Hematopoietic multipotent progenitor cell treated with erythropoietin and hydrocortisone succinate and interleukin-3 and kit ligand, for 17 days (in vitro differentiated cells): Measurements from ENCODE around the gene KLHL35.

ENCODE experiments used
- DNase-seq: peaks from one replicate; pipeline ENCODE4 v3.0.0-alpha.2; 2015; ENCODE audit warnings: low spot score

Gene KLHL35

DNA sequence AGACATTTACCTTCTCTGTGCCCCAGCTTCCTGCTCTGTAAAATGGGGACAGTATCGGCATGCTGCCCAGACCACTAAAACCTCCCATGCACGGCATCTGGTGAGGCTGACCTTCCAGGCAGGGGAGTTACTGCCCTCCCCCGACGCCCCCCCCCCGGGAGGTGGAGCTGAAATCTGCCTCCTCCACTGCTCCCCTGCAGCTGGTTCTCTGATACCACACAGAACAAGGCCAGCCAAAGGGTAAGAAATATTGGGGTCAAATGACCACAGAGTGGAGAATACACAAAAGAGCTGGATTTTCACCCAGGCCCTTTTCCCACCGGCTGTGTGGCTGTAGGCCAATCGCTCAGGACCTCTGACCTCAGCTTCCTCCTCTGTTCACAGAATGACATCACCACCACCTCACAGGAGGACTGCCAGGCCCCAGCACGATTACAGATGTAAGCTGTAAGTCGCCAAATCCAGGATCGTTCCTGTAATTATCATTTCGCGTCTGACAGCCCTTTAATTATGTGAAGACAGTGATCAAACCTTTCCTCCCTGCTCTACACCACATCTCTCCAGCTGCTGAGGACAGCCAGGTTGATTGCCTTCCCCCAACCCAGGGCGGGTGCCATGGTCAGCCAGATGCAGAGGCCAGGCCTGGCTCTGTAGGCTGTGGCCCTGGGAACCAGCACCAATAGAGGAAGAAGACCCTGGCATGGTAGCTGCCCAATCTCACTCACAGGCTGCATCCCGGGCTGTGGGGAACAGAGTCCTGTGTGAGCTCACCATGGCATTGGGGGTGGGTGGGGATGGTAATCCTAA is 35.7 kb upstream of the KLHL35 start:
- no peak for DNase-seq

DNA sequence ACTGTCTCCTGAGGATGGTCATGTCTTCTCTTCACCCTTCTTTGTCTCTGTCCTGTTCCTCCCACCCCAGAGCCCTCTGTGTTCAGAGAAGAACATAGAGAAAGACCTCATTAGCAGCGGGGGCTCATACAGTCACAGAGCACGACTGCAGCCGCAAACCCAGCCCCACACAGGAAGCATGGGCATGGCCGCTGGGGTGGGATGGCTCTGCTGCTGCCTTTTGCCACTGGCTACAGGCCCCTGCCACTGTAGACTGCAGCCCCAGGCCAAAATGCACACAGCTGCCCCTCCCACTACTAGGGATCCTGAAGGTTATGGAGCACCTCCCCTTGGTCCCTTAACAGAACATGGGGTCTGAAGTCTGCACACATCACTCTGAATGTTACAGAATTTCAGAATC is 34.9 kb upstream of the KLHL35 start:
- DNase-seq: no peak

DNA sequence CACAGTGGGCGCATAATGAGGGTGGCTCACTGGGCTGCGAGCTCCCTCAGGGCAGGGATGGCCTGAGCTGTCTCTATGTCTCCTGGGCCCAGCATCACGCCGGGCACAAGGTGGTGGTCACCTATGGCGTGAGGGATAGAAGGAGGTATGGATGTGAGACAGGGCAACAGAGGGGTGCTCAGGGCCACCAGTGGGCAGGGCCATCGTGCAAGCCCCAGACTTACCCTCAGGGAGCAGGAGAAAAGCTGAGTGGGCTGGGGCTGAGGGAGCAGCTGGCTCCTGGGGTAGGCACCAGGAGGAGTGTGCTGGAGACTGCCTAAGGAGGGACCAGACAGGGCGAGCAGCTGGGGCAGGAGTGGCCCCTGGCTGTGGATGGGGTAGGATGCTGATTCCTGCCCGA is 34.3 kb upstream of the KLHL35 start:
- no peak for DNase-seq

DNA sequence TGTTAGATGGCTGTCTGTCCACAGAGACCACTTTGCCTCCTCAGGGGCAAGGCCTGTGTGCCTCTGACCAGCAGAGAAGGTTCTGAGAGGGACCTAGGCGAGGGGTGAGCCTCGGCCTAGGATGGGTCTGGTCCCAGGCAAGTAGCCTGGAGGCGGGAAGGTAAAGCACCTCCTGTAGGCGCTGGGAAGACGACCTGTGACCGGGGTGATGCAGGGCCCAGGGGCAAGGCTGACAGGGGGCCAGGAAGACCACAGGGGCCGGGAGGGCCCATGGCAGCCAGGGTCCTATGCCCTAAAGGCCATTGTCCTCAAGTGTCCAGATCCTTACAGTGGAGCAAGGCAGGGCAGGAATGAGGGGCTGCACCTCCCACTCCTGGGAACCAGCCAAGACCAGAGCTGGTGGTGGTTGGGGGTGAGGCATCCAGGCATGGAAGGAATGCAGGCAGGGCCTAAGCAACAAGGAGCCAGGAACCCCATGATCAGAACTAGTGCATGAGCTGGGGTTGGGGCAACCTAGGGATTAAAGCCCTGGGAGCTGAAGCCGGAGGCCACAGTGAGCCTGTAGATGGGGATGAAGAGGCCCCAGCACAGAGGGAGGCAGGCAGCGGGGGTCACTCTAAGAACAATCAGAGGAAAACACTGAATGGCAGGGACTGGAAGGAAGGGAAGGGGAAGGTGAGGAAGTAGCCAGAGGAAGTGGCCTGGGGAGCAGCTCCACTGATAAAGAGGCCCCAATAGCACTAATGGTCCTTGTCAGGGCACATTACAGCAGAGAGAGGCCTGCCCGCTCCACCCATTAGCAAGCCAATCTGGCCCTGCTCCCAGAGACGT is 32.9 kb upstream of the KLHL35 start:
- no peak for DNase-seq

DNA sequence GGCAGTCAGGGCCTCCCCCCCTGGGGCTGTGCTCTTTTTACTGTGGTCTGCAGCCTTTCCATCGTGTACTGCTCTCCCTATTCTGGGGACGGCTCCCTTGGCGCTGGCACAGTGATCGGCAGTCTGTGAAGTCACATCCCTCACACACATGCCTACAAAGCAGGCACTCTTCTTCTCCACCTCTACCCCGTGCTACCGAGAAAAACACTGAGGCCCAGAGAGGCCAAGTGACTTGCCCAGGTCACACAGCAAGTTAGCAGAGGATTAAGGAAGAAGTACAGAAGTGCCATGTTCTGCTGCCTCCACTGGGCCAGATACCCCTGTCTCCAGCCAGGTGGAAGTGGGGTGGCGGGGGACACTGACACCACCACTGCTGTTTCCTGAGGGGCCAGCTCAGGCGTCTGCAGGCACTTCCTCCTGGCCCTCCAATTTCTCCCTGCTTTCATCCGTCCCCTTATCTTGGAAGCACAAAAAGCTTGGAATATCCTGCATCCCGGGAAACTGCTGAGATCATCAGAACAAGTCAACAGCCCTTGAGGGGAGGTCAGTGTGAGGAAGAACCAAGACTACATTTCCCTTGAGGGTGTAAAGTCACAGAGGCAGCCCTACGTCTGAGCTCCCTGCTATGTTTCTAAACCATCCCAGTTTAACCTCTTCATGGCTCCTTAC is 30.2 kb upstream of the KLHL35 start:
- no peak for DNase-seq

DNA sequence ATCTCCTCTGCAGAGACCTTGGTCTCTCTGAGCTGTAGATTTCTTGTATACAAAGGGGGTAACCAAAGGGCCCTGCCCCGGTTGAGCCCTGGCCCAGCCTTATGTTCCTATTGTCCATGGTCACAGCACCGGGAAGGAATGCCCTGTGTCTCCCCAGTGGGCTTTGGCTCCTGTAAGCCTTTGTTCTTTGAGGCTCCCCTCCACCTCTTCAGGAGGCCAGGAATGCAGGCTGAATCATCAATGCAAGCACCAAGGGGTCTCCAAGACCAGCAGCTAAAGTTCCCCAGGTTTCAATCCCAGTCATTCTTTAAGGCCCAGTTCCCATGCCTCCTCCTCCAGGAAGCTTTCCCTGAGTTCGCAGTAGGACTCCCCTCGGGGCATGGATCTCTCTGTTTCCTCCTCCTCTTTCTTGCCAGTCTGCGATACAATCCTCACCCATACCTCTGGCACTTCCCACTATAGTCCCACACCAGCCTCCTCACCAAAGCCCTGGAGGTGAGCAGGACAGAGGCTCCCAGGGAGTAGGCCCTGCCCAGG is 29.2 kb upstream of the KLHL35 start:
- DNase-seq: no peak

DNA sequence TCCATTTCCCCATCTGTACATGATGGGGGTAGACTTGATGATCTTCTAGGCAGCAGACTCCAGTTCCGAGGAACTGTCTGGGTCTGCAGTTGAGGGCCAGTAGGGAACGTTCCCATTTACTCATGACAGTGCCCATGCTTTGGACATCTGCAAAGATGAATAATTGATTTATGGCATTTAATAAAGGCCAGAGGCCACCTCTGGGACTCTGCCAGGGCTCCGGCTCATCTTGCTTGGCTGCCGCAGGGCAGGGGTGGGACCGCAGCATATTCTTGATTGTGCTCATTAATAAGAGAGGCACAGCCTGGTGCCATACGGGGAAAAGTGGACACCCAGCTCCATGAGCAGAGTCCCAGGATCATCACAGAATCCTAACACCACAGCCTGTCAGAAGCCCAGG is 28.1 kb upstream of the KLHL35 start:
- DNase-seq: no peak

DNA sequence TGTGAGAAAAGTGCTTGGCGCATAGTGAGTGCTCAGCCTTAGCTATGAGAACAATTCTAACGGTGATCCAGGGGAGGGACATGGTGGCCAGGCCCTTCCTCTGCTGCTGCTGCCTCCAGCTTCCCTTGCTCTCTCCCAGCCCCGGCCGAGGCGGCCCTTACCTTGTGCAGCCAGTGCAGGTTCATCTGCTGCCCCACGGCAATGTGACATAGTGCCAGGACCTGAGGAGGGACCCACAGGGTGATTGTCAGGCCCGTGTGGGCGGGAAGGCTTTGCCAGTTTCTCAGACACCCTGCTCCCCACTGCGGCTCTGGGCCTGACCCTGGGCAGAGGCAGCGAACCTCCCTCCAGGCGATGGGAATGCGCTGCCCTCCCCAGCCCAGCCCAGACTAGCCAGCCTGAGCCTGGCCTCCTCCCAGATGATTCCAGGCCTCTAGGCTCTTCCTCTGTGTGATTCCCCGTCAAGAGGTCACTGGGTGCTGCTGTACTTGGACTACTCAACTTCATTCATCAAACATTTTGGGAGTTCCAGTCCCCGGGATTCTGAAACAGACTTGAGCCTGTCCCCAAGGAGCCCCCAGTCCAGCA is 23.7 kb upstream of the KLHL35 start:
- DNase-seq: no peak

DNA sequence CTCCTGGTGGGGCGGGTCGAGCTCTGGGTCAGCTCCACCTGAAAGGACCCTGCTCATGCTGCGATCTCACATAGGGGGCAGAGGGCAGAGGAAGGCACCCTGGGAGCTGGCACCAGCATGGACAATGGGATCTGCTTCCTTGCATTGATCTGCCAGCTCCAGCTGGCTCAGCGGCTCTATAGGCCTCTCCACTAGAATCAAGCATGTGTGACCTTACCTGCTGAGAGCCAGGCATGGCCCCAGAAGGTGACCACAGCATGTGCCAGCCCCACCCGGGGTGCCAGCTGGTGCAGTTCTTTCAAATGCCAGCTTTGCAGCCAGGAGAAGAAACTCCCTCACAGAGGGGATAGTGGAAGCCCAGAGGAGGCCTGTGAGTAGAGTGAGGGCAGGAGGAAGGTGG is 22.0 kb upstream of the KLHL35 start:
- DNase-seq: no peak

DNA sequence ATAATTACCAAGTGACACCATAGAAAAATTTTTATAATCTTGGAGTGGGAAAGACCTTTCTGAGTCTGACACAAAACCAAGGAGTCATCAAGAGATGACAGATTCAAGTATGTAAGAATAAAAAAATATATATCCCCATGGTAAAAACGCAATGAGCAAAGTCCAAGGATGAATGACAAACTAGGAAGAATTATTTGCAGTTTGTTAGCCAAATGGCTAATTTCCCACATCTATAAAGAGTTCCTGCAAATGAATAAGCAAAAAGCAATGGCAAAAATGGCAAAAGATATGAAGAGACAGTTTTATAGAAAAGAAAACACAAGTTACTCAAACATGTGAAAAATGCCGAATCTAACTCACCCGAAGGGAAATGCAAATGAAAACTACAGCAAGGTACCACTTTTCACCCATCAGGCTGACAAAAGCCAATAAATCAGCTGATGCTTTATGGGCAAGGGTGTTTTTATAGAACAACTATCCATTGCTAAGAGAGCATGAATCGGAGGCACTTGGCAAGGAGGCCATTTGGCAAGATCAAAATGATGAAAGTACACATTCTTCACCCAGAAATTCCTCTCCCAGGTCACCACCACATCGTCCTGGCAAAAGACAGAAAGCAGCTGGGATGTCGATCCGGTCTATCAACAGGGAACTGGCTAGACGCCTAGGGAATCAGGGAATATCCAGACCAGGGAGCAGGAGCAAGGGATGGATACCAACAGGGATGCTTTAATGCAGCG is 21.1 kb upstream of the KLHL35 start:
- DNase-seq: no peak

DNA sequence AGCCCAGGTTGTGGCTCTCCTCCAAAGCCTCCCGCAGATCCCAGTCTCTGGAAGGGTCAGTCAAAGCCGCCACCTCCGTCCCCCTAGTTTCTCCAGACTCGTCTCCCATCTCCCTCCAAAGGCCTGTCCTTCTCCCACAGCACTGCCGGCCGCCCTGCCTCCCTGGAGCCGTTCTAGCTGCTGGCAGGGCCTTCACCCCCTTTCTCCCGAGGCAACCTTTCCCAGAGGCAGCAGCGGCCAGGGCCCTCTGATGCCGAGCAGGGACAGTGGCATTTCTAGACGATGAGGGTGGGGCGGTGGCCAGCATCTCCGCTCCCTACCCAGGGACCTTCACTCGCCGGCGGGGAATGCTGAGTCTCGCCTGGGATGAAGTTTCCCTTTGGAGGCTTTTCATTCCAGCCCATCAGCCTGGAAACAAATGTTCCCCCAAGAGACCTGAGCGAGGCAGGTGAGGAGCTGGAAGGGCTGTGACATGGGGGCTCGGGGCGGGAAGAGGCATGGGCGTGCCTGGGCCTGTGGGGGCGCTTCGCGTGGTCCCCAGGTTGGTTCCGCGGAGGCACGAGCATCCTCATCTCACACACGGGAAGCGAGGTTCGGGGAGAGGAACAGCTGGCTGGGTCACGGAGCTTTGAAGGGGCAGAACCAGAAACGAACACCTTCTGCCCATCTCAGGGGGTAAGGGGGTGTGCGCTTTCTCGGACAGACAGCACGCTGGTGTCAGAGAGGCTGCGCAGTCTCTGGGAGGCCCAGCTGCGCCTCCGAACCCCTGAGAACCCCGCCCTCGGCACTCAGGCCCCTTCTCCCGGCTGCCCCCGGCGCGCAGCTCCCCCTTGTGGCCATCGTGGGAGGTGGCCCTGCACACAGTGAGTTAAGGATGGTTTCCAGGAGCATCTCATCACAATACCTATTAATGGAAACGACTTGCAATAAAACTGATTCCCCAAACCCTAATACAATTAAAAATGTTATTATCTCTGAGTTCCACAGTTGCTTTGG is 18.1 kb upstream of the KLHL35 start:
- peak; percentile 61 for DNase-seq

DNA sequence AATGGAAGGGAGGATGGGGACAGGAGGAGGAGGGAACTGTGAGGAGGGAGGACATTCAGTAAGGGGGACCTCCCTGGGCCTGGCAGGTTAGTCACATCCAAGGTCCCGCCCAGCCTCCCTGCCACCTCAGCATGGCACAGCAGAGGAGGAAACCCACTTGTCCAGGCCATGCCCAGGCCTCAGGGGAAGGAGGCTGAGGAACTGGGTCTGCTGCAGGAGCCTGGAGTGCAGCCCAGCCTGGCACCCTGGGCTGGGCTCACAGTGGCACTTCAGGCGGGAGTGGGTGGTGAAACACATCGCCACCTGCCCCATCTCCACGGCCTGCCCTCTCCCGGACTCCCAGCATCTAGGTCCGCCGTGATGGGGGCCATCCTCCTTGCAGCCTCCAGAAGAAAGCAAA is 17.2 kb upstream of the KLHL35 start:
- no peak for DNase-seq

DNA sequence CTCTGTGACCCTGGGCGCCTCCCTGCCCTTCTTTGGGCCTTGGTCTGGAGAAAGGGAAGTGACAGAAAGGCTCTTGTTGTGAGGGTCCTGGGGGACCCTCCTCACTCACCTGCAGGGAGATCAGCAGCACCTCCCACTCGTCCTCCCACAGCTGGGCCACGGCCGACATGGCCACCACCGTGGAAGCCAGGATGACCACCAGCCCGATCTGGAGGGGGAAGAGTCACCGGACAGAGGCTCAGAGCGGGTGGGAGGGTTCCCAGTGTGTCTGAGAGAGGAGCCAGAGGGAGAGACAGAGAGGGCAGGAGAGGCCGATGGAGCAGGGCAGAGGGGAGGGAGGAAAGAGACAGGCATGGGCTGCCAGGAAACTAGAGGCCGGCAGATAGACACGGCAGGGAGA is 16.8 kb upstream of the KLHL35 start:
- DNase-seq: no peak

DNA sequence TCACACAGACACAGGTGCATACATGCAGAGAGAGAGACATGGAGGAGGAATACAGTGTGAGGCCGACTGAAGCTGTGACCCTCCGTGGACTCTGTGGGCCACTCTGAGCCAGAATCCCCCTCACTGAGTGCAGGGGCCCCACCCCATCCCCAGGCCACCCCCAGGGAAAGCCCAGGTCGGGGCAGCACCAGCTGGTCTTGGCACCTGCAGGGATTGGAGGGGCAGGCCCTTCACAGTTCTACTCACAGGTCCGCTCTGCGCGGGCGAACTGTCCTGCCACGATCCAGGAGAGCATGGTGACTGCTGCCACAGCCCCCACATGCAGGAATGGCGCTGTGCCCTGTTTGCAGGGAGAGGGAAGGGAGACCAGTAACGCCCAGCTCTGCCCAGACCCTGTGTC is 16.3 kb upstream of the KLHL35 start:
- no peak for DNase-seq

DNA sequence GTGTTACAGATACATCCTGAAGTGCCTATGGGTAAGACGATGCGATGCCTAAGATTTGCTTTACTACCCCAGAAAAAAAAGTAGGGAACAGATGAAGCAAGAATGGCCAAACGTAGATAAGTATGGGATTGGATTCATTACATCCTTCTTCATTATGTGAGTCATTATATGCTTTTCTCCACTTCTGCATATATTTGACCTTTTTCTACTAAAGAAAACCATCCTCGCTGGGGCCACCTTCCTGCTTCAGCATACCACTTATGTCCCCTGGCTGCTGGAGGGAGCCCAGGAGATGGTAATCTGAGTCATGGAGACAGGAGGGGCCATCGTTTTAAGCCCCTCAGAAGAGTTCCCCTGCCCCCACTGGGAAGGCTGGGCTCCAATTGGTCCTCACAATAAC is 14.4 kb upstream of the KLHL35 start:
- DNase-seq: no peak

DNA sequence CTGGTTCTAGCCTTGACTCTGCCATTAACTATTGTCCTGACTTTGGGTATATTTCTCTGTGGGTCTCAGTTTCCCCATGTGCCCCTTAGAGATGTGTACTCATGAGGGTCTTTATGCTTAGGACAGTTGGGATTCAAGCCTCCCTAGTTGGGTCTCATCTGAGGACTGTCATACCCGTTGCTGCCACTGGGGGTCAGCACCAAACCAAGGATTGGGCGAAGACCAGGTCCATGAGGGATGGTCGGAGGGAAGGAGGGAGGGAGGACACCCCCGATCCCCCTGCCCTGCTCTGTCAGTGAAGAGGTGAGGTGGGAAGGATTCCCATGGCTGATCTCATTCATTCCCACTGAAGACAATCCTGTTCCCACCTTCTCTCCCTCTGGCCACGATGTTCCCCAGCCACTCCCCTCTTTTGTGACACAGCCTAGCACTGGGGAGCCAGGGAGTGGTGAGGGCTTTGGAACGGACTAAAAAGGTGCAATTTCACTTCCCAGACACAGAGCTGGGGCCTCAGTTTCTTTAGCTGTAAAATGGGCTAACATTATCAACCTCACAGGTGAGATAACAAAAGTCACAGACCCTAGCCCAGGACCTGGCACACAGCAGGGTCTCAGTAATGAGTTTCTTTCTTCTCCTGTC is 12.4 kb upstream of the KLHL35 start:
- DNase-seq: peak; percentile 83

DNA sequence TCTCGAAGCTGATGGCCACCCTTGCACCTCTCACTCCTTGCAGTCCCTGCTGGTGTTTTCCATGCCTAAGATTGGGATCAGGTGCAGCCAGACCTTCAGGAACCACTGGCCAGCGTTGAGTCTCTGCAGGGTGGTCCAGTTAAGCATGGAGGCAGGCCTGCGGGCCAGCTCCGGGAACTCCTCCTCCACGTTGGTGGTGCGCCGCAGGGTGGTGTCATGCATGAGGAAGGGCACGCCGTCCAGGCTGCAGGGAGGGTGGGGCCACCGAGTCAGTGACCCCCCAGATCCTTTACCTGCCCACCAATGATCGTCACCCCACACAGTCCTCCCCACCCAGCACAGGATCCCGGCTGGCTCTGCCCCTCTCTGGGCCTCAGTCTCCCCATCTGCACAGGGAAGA is 10.0 kb upstream of the KLHL35 start:
- DNase-seq: no peak

DNA sequence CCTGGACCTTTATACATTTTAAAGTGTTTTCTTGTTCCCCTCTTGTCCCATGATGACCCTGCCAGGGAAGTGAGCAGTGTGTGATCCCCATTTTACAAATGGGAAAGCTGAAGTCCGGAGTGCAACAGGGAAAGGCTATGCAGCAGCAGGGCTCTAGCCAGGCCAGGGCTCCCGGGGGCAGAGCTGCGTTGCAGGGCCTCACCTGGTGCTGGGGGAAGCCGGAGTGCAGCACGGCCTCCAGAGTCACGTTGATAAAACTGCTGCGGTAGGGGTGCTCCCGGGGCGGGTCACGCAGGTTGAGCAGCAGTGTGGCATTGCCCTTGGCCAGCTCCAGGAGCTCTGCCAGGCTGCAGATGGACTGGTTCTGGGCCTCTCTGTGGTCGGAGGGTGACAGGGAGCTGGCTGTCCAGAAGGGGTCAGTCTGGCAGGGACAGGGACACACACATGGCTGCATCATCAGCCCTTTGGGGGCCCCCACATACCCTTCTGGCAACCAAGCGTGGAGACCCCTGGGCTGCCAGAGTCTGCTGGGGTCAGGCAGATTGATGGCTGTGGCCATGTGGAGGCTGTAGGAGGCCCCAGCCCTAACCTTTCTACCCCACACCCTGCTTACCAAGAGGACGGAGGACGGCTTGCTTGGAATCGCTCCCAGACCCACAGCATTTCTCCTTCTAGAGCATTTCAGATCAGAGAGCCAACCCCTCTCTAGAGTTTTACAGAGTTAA is 9.3 kb upstream of the KLHL35 start:
- no peak for DNase-seq

DNA sequence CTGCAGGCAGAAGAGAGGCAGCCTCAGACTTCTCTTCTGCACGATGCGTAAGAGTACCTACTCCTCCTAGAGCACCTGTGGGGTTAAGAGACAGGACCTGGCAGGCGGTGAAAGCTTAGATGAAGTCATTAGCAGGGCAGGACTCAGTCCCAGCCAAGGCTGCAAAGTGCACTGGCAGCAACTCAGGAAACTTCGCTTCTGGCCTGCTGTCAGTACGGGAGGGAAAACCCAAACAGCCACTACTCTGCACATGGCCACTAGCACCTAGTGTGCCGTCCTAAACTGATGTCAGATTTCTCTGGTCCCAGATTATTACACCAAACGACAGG is 8.8 kb upstream of the KLHL35 start:
- no peak for DNase-seq
